Measurements from ENCODE around the gene PAPLN. TPM values are rescaled to one million over a fixed set of nuclear protein-coding genes. Genes with fewer than 3 reads are reported as not detected.
A peak's percentile ranks its signal among the peaks of the same experiment; 100 is the strongest.

Gene PAPLN
- total and polyA plus RNA-seq, 5 donors from 2014 or later: 0.11 to 0.47 (median 0.36) TPM; not detected in 1

GRCh38 chr14:73208390-73208789 lies 28.9 kb upstream of the PAPLN start:
- H3K27ac Mint-ChIP-seq: no peak overlapping the region
- H3K27ac ChIP-seq (ENCODE audit: insufficient read depth, low read length, poor library complexity, severe bottlenecking): no peak overlapping the region
- DNase-seq (no peak), ATAC-seq (ENCODE audit: low read depth in 2 of 2) (no peak)
- no peaks in the 10 kb centered on the region for H3K4me1 ChIP-seq (ENCODE audit: control insufficient read depth, insufficient read depth, low read length, poor library complexity, severe bottlenecking)
- no peaks in the 10 kb centered on the region for H3K9me3 Mint-ChIP-seq
- no peaks in the 10 kb centered on the region for H3K27me3 ChIP-seq (ENCODE audit: control insufficient read depth, insufficient read depth, low read length)
- peaks cover 0 to 2% (median 0%) of the 10 kb centered on the region in 4 donors for H3K4me1 Mint-ChIP-seq
- no peaks in the 10 kb centered on the region for H3K9me3 ChIP-seq (ENCODE audit: control insufficient read depth in 2 of 2, low read length in 2 of 2)
- no peak overlapping the region for H3K4me3 Mint-ChIP-seq
- no peak overlapping the region for H3K4me3 ChIP-seq (ENCODE audit: low read depth, low read length)
- peaks cover 62% of the 10 kb centered on the region for H3K36me3 Mint-ChIP-seq
- H3K36me3 ChIP-seq (ENCODE audit: control insufficient read depth, insufficient read depth, low read length): peaks cover 74% of the 10 kb centered on the region
- no peaks in the 10 kb centered on the region for H3K27me3 Mint-ChIP-seq

GRCh38 chr14:73208846-73209245 lies 28.5 kb upstream of the PAPLN start:
- DNase-seq (no peak), ATAC-seq (ENCODE audit: low read depth in 2 of 2) (no peak)
- Histone ChIP-seq H3K27ac (ENCODE audit: insufficient read depth, low read length, poor library complexity, severe bottlenecking) (no peak overlapping the region), H3K36me3 (ENCODE audit: control insufficient read depth, insufficient read depth, low read length) (peaks cover 74% of the 10 kb centered on the region), H3K4me1 (ENCODE audit: control insufficient read depth, insufficient read depth, low read length, poor library complexity, severe bottlenecking) (no peaks in the 10 kb centered on the region), H3K4me3 (ENCODE audit: low read depth, low read length) (no peak overlapping the region), H3K9me3 (ENCODE audit: control insufficient read depth in 2 of 2, low read length in 2 of 2) (no peaks in the 10 kb centered on the region), H3K27me3 (ENCODE audit: control insufficient read depth, insufficient read depth, low read length) (no peaks in the 10 kb centered on the region)
- H3K4me1 Mint-ChIP-seq: peaks cover 0 to 2% (median 0%) of the 10 kb centered on the region in 4 donors
- no peak overlapping the region for H3K27ac Mint-ChIP-seq
- H3K4me3 Mint-ChIP-seq: no peak overlapping the region
- no peaks in the 10 kb centered on the region for H3K27me3 Mint-ChIP-seq
- no peaks in the 10 kb centered on the region for H3K9me3 Mint-ChIP-seq
- H3K36me3 Mint-ChIP-seq: peaks cover 59% of the 10 kb centered on the region

GRCh38 chr14:73209953-73210352 lies 27.4 kb upstream of the PAPLN start:
- H3K36me3 Mint-ChIP-seq: peaks cover 60% of the 10 kb centered on the region
- no peak overlapping the region for H3K27ac ChIP-seq (ENCODE audit: insufficient read depth, low read length, poor library complexity, severe bottlenecking)

GRCh38 chr14:73211251-73212040 lies 25.9 kb upstream of the PAPLN start:
- Mint-ChIP-seq H3K27me3 (no peaks in the 10 kb centered on the region), H3K36me3 (peaks cover 47% of the 10 kb centered on the region), H3K4me3 (no peak overlapping the region), H3K9me3 (no peaks in the 10 kb centered on the region), H3K4me1 (peaks cover 0 to 2% (median 0%) of the 10 kb centered on the region in 4 donors), H3K27ac (peak overlapping the region in 1 of 3 donors; percentile 59)
- DNase-seq (no peak), ATAC-seq (ENCODE audit: low read depth in 2 of 2) (no peak)
- no peak overlapping the region for H3K4me3 ChIP-seq (ENCODE audit: low read depth, low read length)
- no peak overlapping the region for H3K27ac ChIP-seq (ENCODE audit: insufficient read depth, low read length, poor library complexity, severe bottlenecking)
- peaks cover 79% of the 10 kb centered on the region for H3K36me3 ChIP-seq (ENCODE audit: control insufficient read depth, insufficient read depth, low read length)
- H3K9me3 ChIP-seq (ENCODE audit: control insufficient read depth in 2 of 2, low read length in 2 of 2): no peaks in the 10 kb centered on the region
- no peaks in the 10 kb centered on the region for H3K4me1 ChIP-seq (ENCODE audit: control insufficient read depth, insufficient read depth, low read length, poor library complexity, severe bottlenecking)
- H3K27me3 ChIP-seq (ENCODE audit: control insufficient read depth, insufficient read depth, low read length): no peaks in the 10 kb centered on the region

More at GRCh38 chr14:73209953-73210352, 27.4 kb upstream of the PAPLN start:
- Mint-ChIP-seq H3K27ac (no peak overlapping the region), H3K4me3 (no peak overlapping the region), H3K27me3 (no peaks in the 10 kb centered on the region), H3K9me3 (no peaks in the 10 kb centered on the region), H3K4me1 (peaks cover 0 to 2% (median 0%) of the 10 kb centered on the region in 4 donors)
- H3K27me3 ChIP-seq (ENCODE audit: control insufficient read depth, insufficient read depth, low read length): no peaks in the 10 kb centered on the region
- no peaks in the 10 kb centered on the region for H3K9me3 ChIP-seq (ENCODE audit: control insufficient read depth in 2 of 2, low read length in 2 of 2)
- no peak for DNase-seq
- no peak overlapping the region for H3K4me3 ChIP-seq (ENCODE audit: low read depth, low read length)
- no peaks in the 10 kb centered on the region for H3K4me1 ChIP-seq (ENCODE audit: control insufficient read depth, insufficient read depth, low read length, poor library complexity, severe bottlenecking)
- peaks cover 80% of the 10 kb centered on the region for H3K36me3 ChIP-seq (ENCODE audit: control insufficient read depth, insufficient read depth, low read length)
- no peak for ATAC-seq (ENCODE audit: low read depth in 2 of 2)

GRCh38 chr14:73216030-73216429 lies 21.3 kb upstream of the PAPLN start:
- H3K27me3 ChIP-seq (ENCODE audit: control insufficient read depth, insufficient read depth, low read length): no peaks in the 10 kb centered on the region
- no peaks in the 10 kb centered on the region for H3K9me3 ChIP-seq (ENCODE audit: control insufficient read depth in 2 of 2, low read length in 2 of 2)
- ATAC-seq (ENCODE audit: low read depth in 2 of 2): no peak
- no peak overlapping the region for H3K27ac Mint-ChIP-seq
- H3K27ac ChIP-seq (ENCODE audit: insufficient read depth, low read length, poor library complexity, severe bottlenecking): no peak overlapping the region
- no peak overlapping the region for H3K4me3 ChIP-seq (ENCODE audit: low read depth, low read length)
- peaks cover 84% of the 10 kb centered on the region for H3K36me3 ChIP-seq (ENCODE audit: control insufficient read depth, insufficient read depth, low read length)
- DNase-seq: no peak
- peaks cover 0 to 7% (median 2%) of the 10 kb centered on the region in 4 donors for H3K4me1 Mint-ChIP-seq
- no peaks in the 10 kb centered on the region for H3K4me1 ChIP-seq (ENCODE audit: control insufficient read depth, insufficient read depth, low read length, poor library complexity, severe bottlenecking)
- no peaks in the 10 kb centered on the region for H3K27me3 Mint-ChIP-seq
- H3K9me3 Mint-ChIP-seq: no peaks in the 10 kb centered on the region
- peaks cover 50% of the 10 kb centered on the region for H3K36me3 Mint-ChIP-seq
- no peak overlapping the region for H3K4me3 Mint-ChIP-seq

- ATAC-seq (ENCODE audit: low read depth in 2 of 2) (no peak), DNase-seq (no peak)
- no peaks in the 10 kb centered on the region for H3K27me3 Mint-ChIP-seq
- peaks cover 53% of the 10 kb centered on the region for H3K36me3 Mint-ChIP-seq
- H3K9me3 Mint-ChIP-seq: no peaks in the 10 kb centered on the region
- no peak overlapping the region for H3K4me3 Mint-ChIP-seq
- no peak overlapping the region for H3K27ac ChIP-seq (ENCODE audit: insufficient read depth, low read length, poor library complexity, severe bottlenecking)
- no peak overlapping the region for H3K27ac Mint-ChIP-seq
- H3K27me3 ChIP-seq (ENCODE audit: control insufficient read depth, insufficient read depth, low read length): no peaks in the 10 kb centered on the region
- peaks cover 74% of the 10 kb centered on the region for H3K36me3 ChIP-seq (ENCODE audit: control insufficient read depth, insufficient read depth, low read length)
- H3K9me3 ChIP-seq (ENCODE audit: control insufficient read depth in 2 of 2, low read length in 2 of 2): no peaks in the 10 kb centered on the region
- H3K4me3 ChIP-seq (ENCODE audit: low read depth, low read length): no peak overlapping the region
- peaks cover 8 to 13% (median 11%) of the 10 kb centered on the region in 4 donors for H3K4me1 Mint-ChIP-seq
- H3K4me1 ChIP-seq (ENCODE audit: control insufficient read depth, insufficient read depth, low read length, poor library complexity, severe bottlenecking): no peaks in the 10 kb centered on the region
Observed at GRCh38 chr14:73217411-73217810, 19.9 kb upstream of the PAPLN start.

GRCh38 chr14:73220061-73220460 lies 17.2 kb upstream of the PAPLN start:
- H3K36me3 ChIP-seq (ENCODE audit: control insufficient read depth, insufficient read depth, low read length): peaks cover 56% of the 10 kb centered on the region
- peaks cover 11 to 20% (median 16%) of the 10 kb centered on the region in 4 donors for H3K4me1 Mint-ChIP-seq
- no peak overlapping the region for H3K27ac Mint-ChIP-seq
- no peak overlapping the region for H3K27ac ChIP-seq (ENCODE audit: insufficient read depth, low read length, poor library complexity, severe bottlenecking)
- no peaks in the 10 kb centered on the region for H3K9me3 Mint-ChIP-seq
- H3K27me3 Mint-ChIP-seq: no peaks in the 10 kb centered on the region
- H3K4me1 ChIP-seq (ENCODE audit: control insufficient read depth, insufficient read depth, low read length, poor library complexity, severe bottlenecking): no peaks in the 10 kb centered on the region
- no peak overlapping the region for H3K4me3 Mint-ChIP-seq
- no peak for ATAC-seq (ENCODE audit: low read depth in 2 of 2)
- H3K36me3 Mint-ChIP-seq: peaks cover 52% of the 10 kb centered on the region
- H3K27me3 ChIP-seq (ENCODE audit: control insufficient read depth, insufficient read depth, low read length): no peaks in the 10 kb centered on the region
- H3K4me3 ChIP-seq (ENCODE audit: low read depth, low read length): no peak overlapping the region
- no peaks in the 10 kb centered on the region for H3K9me3 ChIP-seq (ENCODE audit: control insufficient read depth in 2 of 2, low read length in 2 of 2)
- no peak for DNase-seq

GRCh38 chr14:73220634-73221033 lies 16.7 kb upstream of the PAPLN start:
- Mint-ChIP-seq H3K4me1 (peaks cover 11 to 20% (median 16%) of the 10 kb centered on the region in 4 donors), H3K4me3 (no peak overlapping the region), H3K27me3 (no peaks in the 10 kb centered on the region), H3K9me3 (no peaks in the 10 kb centered on the region), H3K27ac (peak overlapping the region in 1 of 3 donors; percentile 77), H3K36me3 (peaks cover 57% of the 10 kb centered on the region)
- no peak overlapping the region for H3K4me3 ChIP-seq (ENCODE audit: low read depth, low read length)
- H3K27me3 ChIP-seq (ENCODE audit: control insufficient read depth, insufficient read depth, low read length): no peaks in the 10 kb centered on the region
- peaks cover 62% of the 10 kb centered on the region for H3K36me3 ChIP-seq (ENCODE audit: control insufficient read depth, insufficient read depth, low read length)
- H3K27ac ChIP-seq (ENCODE audit: insufficient read depth, low read length, poor library complexity, severe bottlenecking): no peak overlapping the region
- DNase-seq (no peak), ATAC-seq (ENCODE audit: low read depth in 2 of 2) (no peak)
- H3K4me1 ChIP-seq (ENCODE audit: control insufficient read depth, insufficient read depth, low read length, poor library complexity, severe bottlenecking): no peaks in the 10 kb centered on the region
- no peaks in the 10 kb centered on the region for H3K9me3 ChIP-seq (ENCODE audit: control insufficient read depth in 2 of 2, low read length in 2 of 2)

Data from CD4-positive, CD25-positive, alpha-beta regulatory T cell (primary cell).